HG03064 (cell line): Measurements from ENCODE around the gene KLHL6.
"Not testable (repeated sequence)": the region's sequence is repeated elsewhere in the genome, so short reads cannot be mapped to it uniquely, and the experiment has no call there.

Experiments
- ATAC-seq: cut with Tn5 transposase; IDR thresholded peaks from one replicate; pipeline ENCODE4 v1.9.1; 2021; ENCODE audit warnings: low read depth; ENCODE audit not compliant: unreplicated experiment

KLHL6 gene

DNA sequence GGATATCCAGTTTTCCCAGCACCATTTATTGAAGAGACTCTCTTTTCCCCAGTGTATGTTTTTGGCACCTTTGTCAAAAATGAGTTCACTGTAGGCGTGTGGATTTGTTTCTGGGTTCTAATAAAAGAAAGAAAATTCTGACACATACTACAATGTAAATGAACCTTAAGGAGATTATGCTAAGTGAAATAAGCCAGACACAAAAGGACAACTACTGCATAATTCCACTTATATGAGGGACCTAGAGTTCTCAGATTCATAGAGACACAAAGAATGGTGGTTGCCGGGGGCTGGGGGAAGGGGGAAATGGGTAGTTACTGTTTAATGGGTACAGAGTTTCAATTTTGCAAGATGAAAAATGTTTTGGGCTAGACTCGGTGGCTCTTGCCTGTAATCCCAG lies 14.7 kb upstream of the KLHL6 start:
- not testable (repeated sequence) for ATAC-seq

DNA sequence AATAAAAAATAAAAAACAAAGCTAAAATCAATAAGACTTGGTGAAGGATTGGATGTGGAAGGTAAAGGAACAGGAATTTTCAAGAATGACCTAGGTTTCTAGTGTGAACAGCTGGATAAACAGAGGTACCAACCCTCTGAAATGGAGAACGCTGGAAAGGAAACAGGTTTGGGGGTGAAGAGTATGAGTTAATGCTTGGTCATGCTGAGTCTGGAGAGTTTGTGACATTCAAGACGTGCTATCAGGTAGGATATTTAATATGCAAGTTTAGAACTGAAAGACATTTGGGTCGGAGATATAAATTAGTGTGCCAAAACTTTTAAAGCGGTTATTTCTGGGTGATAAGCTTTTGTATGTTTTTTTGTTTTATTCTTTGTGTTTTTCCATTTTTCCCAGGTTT lies 11.4 kb upstream of the KLHL6 start:
- ATAC-seq, result no peak

- ATAC-seq, result no peak
Measured at GRCh38 chr3:183564046-183564445, 8.5 kb upstream of the KLHL6 start.

- ATAC-seq, result no peak
Measured at GRCh38 chr3:183563536-183563874, 8.0 kb upstream of the KLHL6 start.

DNA sequence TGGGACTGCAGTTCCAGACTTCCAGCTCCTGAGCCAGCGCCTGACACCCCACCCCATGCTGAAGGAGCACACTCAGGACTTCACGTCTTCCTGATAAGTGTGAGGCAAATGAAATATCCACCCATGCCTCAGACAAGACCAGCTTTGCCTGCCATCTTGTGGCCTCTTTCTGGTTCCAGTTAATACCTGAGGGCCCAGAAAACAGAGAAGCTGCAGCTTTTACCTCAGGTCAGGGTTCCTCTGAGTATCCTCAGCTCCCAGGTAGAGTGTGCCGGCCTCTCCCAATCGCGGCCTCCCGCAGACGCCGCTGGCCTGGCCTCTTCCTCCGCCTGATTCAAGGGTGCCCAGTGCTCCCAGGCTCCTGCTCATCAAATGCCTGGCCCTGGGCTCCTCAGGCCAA lies 5.1 kb upstream of the KLHL6 start:
- ATAC-seq, result no peak

DNA sequence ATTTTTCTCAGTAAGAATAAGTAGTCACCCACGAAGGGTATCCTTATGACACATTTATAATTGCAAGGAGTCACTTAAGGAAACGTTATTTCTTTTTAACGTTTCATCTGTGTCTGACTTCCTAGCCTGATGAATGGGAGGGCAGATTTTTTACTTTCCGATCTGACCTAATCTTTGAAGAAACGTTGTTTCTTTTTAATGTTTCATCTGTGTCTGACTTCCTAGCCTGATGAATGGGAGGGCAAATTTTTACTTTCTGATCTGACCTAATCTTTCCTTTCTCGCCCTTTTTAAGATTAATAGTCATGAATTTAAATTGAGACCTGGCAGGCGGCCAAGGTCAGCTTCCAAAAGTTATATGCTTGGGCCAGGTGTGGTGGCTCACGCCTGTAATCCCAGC lies 3.0 kb upstream of the KLHL6 start:
- ATAC-seq, result no peak

GRCh38 chr3:183556722-183557121 lies 1.2 kb upstream of the KLHL6 start:
- no peak for ATAC-seq

DNA sequence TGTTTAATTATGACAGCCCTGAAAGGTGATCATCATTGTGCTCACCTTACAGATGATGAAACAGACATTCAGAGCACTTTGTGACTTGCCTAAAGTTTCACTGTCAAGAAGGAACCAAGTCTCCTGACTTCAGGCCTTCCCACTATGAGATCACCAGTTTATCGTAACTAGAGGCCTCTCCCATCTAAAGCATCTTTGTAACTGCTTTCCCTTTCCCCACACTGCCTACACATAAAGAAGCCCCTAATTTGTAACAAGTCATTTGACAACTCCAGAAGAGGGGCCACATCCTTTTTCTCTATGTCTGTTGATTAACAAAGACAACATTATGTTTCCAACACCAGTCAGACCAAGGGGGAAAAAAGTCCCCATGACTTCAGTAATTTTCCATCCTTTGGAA lies 1.1 kb downstream of the KLHL6 start:
- no peak for ATAC-seq

DNA sequence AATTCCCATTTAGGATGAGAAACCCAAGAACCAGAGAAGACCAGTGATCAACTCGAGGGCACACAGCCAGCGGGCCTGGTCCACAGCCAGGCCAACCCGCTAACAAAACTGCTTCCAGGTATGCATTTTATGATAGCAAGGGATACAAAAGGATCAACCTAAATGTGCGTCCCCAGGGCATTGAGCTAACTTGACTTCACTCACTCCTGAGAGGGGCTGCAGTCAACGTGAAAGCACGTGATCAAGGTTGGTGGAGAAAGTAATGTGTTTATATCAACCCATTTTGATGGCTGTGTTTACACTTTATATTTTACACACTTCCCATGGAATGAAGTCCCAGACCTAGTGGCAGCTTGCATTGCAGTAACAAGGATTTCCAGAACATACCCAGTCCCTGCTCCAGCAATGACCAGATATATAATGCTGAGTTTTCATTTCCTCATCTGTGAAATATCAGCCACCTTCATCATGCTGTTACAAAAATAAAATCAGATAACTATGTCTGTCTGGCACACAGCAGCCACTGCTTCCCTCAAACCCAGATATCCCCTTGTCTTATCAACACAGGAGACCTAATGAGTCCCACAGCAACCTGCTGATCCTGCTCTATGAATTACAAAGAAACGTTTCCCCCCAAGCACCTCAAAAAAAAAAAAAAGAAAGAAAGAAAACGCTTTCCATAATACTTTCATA lies 2.0 kb downstream of the KLHL6 start:
- ATAC-seq, result no peak

DNA sequence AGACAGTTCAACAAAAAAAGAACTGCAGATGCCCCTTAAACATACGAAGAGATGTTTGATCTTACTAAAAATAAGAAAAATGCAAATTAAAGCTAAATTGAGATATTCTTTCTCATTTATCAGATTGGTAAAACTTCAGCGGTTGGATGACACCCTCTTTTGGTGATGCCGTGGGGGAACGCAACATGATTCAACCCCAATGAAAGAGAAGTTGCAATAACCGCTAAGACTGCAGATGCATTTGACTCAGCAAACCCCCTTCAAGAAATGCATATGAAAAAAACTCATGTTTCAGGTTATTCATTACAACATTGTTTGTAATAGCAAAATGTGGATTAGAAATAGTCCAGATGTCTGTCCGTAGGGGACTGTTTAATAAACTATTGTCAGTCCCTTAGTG lies 3.6 kb downstream of the KLHL6 start:
- ATAC-seq, result no peak

- ATAC-seq, result no peak
Measured at GRCh38 chr3:183548262-183548769, 7.2 kb downstream of the KLHL6 start.

DNA sequence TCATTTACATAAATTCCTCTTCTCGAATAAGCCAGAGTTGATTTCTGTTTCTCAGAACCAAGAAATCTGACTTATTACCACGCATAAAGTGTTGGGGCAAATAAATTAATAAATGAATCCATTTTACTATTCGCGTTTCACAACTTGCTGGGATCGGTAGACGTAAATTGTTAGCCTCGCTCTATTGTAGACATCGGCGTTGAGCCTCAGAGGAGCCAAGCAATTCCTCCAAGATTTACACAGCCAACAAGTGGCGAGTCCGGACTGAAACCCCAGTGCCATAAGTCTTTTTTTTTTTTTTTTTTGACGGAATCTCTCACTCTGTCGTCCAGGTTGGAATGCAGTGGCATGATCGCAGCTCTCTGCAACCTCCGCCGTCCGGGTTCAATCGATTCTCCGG lies 8.9 kb downstream of the KLHL6 start:
- ATAC-seq, result no peak

DNA sequence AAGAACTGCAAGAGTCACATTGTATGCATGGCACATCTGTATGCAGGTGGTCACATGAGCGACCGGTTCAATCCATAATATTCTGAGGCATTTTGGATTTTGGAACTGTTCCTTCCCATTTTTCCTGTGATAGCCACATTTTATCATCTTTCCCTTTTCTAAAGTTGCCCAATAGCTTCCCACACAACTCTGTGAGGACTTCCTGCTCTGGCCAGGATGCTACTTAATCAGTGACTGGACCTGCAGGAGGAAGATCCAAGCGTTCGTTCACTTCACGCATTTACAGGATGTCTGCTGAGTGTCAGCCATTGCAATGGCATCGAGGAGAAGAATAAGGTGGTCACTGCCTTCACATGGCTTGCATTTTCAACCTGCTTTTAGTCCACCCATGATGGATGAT lies 9.8 kb downstream of the KLHL6 start:
- ATAC-seq, result no peak

DNA sequence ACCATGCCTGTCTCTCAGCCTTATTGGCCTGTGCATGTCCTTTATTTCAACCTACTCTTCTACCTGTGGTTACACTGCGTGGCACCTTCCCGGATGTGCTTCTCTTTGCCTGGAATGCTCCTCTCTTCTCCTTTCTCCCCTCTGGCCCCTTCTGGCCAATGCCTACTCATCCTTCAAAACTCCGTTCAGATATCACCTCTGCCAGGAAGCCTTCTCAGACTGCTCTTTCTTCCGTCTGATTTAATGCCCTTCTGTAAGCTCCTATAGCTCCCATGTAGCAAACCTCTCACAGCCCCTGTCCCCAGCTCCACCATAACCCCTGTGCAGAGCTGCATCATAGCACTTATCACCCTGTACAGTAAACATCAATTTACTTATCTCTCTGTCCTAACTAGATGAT lies 13.2 kb downstream of the KLHL6 start:
- ATAC-seq, result no peak

- ATAC-seq, result no peak
Measured at GRCh38 chr3:183541738-183542137, 13.8 kb downstream of the KLHL6 start.

GRCh38 chr3:183541235-183541655 lies 14.3 kb downstream of the KLHL6 start:
- ATAC-seq, result no peak

DNA sequence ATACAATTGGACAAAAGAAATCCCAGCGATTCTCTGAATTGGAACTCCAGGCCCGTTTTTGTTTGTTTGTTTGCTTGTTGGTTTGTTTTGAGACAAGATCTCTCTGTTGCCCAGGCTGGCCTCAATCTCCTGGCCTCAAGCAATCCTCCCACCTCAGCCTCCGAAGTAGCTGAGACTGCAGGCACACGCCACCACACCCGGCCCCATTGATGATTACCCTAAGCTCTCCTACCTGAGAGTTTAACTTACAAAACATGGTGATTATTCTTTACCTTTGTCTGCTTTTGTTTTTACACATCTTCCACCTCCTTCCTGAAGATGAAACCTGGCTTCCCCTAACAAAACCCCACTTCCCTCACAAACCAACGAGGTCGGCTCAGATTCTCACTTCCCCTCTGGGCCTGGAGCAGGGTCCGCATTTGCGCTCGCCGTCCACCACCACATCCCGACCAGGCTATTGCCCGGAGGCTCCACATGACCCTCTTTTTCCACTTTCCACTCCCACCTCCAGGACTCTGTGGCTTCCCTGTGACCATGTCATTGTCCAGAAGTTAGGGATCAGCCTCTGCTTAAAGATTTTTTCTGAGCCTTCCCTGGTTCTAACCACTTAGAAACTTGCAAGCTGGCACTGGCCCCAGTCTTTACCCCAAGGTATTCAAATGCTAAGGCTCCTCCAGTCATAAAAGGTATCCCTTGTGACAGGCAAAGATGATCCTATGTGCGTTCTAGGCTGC lies 14.8 kb downstream of the KLHL6 start:
- no peak for ATAC-seq

GRCh38 chr3:183539811-183540210 lies 15.7 kb downstream of the KLHL6 start:
- ATAC-seq, result no peak

DNA sequence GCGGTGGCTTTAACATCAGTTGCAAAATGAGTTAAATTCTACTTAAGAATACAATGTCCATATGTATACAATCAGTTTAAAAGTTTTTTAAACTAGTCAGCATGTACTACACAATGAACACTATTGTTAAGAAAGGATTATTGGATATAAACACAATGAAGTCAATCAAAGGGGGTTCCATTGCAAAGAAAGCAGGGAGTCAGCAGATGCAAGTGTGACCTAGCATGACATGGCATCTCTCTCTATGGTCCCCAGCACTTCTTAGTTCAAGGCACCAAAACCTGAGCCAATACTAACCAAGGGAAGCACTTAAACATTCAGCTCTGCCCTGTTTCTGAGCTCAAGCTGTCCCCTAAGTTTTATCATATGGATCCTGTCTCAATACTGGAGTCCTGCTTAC lies 17.0 kb downstream of the KLHL6 start:
- no peak for ATAC-seq

GRCh38 chr3:183537295-183537730 lies 18.2 kb downstream of the KLHL6 start:
- ATAC-seq, result no peak

GRCh38 chr3:183536238-183536880 lies 19.1 kb downstream of the KLHL6 start:
- peak; percentile 54 for ATAC-seq

- no peak for ATAC-seq
Measured at GRCh38 chr3:183534249-183534648, 21.3 kb downstream of the KLHL6 start.
